ENCODE results near the gene SPECC1L. TPM values are rescaled to one million over a fixed set of nuclear protein-coding genes. Genes with fewer than 3 reads are reported as not detected.

Gene SPECC1L
- total RNA-seq, 1 experiment from 2014 or later = 52.2 TPM

GRCh38 chr22:24302591-24302990 lies 32.0 kb downstream of the SPECC1L start:
- Mint-ChIP-seq H3K27ac (ENCODE audit: unreplicated experiment) (peak overlapping the region; percentile 90), H3K4me3 (ENCODE audit: low read depth, unreplicated experiment) (peak overlapping the region; percentile 70), H3K36me3 (ENCODE audit: insufficient read depth, unreplicated experiment) (peaks cover 35% of the 10 kb centered on the region), H3K27me3 (ENCODE audit: unreplicated experiment) (no peaks in the 10 kb centered on the region), H3K4me1 (ENCODE audit: low read depth, unreplicated experiment) (peaks cover 64% of the 10 kb centered on the region), H3K9me3 (ENCODE audit: low read depth, unreplicated experiment) (peaks cover 3% of the 10 kb centered on the region)
- DNase-seq = no peak
- intact Hi-C loops (cut with micrococcal nuclease; ENCODE audit: unreplicated experiment) = no loop called here
- no peak for TF ChIP-seq CTCF (IDR thresholded peaks at IDR 0.05; ENCODE audit: unreplicated experiment)
- BruUV-seq (replicated peaks) = TSS peak; percentile 59
- CTCF ChIA-PET = interaction anchor here (0.6 kb wide), 1 partner anchor 106 kb away, joined by 5 read pairs; no protein-coding TSS in a partner anchor

DNA sequence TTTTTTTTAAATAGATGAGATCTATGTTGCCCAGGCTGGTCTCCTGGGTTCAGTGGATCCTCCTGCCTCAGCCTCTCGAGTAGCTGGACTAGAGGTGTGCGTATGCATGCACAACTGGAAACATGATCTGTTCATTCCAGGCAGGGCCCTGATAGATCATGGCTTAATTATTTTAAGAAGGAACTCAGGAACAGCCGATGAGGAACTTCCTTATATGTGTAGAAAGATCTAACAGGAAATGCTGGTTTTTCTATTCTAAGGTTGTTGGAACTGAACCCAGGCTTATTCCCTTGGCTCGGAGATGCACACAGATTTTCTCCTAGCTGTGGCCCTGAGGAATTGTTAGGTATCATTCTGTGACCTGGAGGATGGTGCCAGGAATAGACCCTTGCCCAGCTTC lies 32.4 kb downstream of the SPECC1L start:
- Mint-ChIP-seq H3K4me1 (ENCODE audit: low read depth, unreplicated experiment) (peaks cover 64% of the 10 kb centered on the region), H3K27me3 (ENCODE audit: unreplicated experiment) (no peaks in the 10 kb centered on the region), H3K9me3 (ENCODE audit: low read depth, unreplicated experiment) (peaks cover 3% of the 10 kb centered on the region), H3K27ac (ENCODE audit: unreplicated experiment) (peak overlapping the region; percentile 97), H3K36me3 (ENCODE audit: insufficient read depth, unreplicated experiment) (peaks cover 35% of the 10 kb centered on the region), H3K4me3 (ENCODE audit: low read depth, unreplicated experiment) (peak overlapping the region; percentile 70)
- no peak for TF ChIP-seq CTCF (IDR thresholded peaks at IDR 0.05; ENCODE audit: unreplicated experiment)
- BruUV-seq (replicated peaks) = no TSS peak
- CTCF ChIA-PET = interaction anchor here (0.6 kb wide), 2 partner anchors 99 to 107 kb away, joined by 4 to 5 read pairs; no protein-coding TSS in a partner anchor
- peak; percentile 35 for DNase-seq
- intact Hi-C loops (cut with micrococcal nuclease; ENCODE audit: unreplicated experiment) = no loop called here

DNA sequence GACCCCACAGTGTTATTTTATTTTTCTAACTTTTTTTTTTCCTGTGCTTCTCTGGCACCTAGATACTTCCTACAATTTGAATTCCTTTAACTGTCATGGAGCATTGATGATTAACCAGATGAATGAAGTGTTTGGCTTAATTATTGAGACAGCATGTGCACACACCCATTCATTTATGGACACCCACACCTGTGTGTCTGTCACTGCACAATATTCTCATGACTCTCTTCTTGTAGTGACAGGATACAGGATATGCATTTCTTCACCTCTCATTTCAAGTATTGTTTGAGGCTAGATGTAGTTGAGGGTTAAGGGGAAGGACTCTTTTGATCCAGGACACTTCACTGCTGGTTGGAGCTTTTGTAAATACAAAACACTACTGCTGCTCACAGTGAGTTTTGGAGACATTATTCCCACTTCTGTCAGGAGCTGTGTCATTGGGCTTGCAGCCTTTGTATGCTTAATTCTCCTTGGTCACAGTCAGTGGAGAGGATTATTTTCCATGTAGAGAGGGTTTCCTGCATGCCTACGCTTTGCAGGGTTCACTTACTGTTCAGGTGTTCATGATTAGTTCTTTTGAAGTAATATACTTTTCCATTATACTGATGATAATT lies 33.5 kb downstream of the SPECC1L start:
- no TSS peak for BruUV-seq (replicated peaks)
- intact Hi-C loops (cut with micrococcal nuclease; ENCODE audit: unreplicated experiment) = no loop called here
- H3K36me3 Mint-ChIP-seq (ENCODE audit: insufficient read depth, unreplicated experiment) = peaks cover 35% of the 10 kb centered on the region
- peak overlapping the region; percentile 97 for H3K27ac Mint-ChIP-seq (ENCODE audit: unreplicated experiment)
- TF ChIP-seq CTCF (IDR thresholded peaks at IDR 0.05; ENCODE audit: unreplicated experiment) = no peak
- DNase-seq = peak; percentile 10
- CTCF ChIA-PET = no interaction called here
- H3K4me1 Mint-ChIP-seq (ENCODE audit: low read depth, unreplicated experiment) = peaks cover 64% of the 10 kb centered on the region
- peak overlapping the region; percentile 70 for H3K4me3 Mint-ChIP-seq (ENCODE audit: low read depth, unreplicated experiment)
- H3K27me3 Mint-ChIP-seq (ENCODE audit: unreplicated experiment) = no peaks in the 10 kb centered on the region
- H3K9me3 Mint-ChIP-seq (ENCODE audit: low read depth, unreplicated experiment) = peaks cover 3% of the 10 kb centered on the region

DNA sequence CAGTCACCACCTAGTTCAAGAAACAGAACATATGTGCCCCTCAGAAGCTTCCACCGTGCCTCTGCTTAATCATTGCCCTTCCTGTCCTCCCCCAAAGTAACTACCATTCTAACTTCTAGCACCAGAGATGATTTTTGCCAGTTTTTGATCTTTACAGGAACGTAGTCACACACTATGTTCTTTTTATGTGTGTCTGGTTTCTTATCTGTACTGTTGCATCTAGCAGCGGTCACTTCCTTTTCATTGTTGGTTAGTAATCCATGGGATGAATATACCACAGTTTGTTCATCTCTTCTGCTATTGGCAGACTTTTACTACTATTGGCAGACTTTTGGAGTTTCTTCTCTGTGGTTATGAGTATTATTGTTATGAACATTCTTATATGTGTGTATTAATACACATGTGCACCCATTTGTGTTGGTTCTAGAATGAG lies 34.6 kb downstream of the SPECC1L start:
- peaks cover 31% of the 10 kb centered on the region for H3K36me3 Mint-ChIP-seq (ENCODE audit: insufficient read depth, unreplicated experiment)
- H3K27me3 Mint-ChIP-seq (ENCODE audit: unreplicated experiment) = no peaks in the 10 kb centered on the region
- peak overlapping the region; percentile 22 for H3K27ac Mint-ChIP-seq (ENCODE audit: unreplicated experiment)
- DNase-seq = no peak
- CTCF ChIA-PET = interaction anchor here (0.8 kb wide), 1 partner anchor 97 kb away, joined by 3 read pairs; no protein-coding TSS in a partner anchor
- H3K4me1 Mint-ChIP-seq (ENCODE audit: low read depth, unreplicated experiment) = peaks cover 59% of the 10 kb centered on the region
- TF ChIP-seq CTCF (IDR thresholded peaks at IDR 0.05; ENCODE audit: unreplicated experiment) = no peak
- BruUV-seq (replicated peaks) = no TSS peak
- intact Hi-C loops (cut with micrococcal nuclease; ENCODE audit: unreplicated experiment) = no loop called here
- H3K4me3 Mint-ChIP-seq (ENCODE audit: low read depth, unreplicated experiment) = peak overlapping the region; percentile 4
- H3K9me3 Mint-ChIP-seq (ENCODE audit: low read depth, unreplicated experiment) = peaks cover 3% of the 10 kb centered on the region

Measured in Calu3 (cell line).